IMR-90 (cell line): ENCODE measurements around the gene KLF16. TPM values are rescaled to one million over a fixed set of nuclear protein-coding genes. Genes with fewer than 3 reads are reported as not detected.
"Not testable (repeated sequence)": the region's sequence is repeated elsewhere in the genome, so short reads cannot be mapped to it uniquely, and the experiment has no call there.

Experiments used
- ATAC-seq: fragments of 200-7000 bp; cut with Tn5 transposase; 2 replicates; pipeline ENCODE4 v1.9.1; 2020; ENCODE audit warnings: low read depth, mild to moderate bottlenecking, moderate library complexity
- BruUV-seq: library from RNA; stranded (reverse); fragments of 400-500 nt; replicated peaks from 2 replicates; lab custom pipeline; 2021; lab: Mats Ljungman, UMichigan
- CTCF ChIA-PET: fragments of 300-600 bp; formaldehyde crosslinking; extraction: SDS; loops from one replicate; lab custom pipeline; 2021; ENCODE audit warnings: antibody characterized with exemption; lab: Yijun Ruan, JAX
- POLR2A ChIA-PET: fragments of 300-600 bp; sonication (Branson Sonifier 250); formaldehyde crosslinking; loops from one replicate; lab custom pipeline; 2022; ENCODE audit warnings: antibody characterized with exemption; ENCODE audit not compliant: unreplicated experiment; lab: Charles Lee
- DNase-seq: peaks from one replicate; pipeline ENCODE4 v3.0.0; 2013
- H2AFZ ChIP-seq: replicated peaks from 2 replicates; pipeline ENCODE3; 2013; ENCODE audit warnings: low read length, mild to moderate bottlenecking; ENCODE audit not compliant: poor library complexity
- H2AK5ac ChIP-seq: 2 replicates; pipeline ENCODE4 v1.6.1; 2013; ENCODE audit warnings: low read depth, low read length, inconsistent platforms
- H2AK9ac ChIP-seq: replicated peaks from 2 replicates; pipeline ENCODE3; 2013; ENCODE audit warnings: mild to moderate bottlenecking, low read depth, low read length, moderate library complexity; ENCODE audit not compliant: poor library complexity
- H2BK120ac ChIP-seq: 2 replicates; pipeline ENCODE4 v1.6.1; 2013; ENCODE audit warnings: low read depth, low read length, inconsistent platforms
- H2BK15ac ChIP-seq: 3 replicates; pipeline ENCODE4 v1.6.1; 2013; ENCODE audit warnings: low read depth, low read length, inconsistent platforms
- H2BK20ac ChIP-seq: 2 replicates; pipeline ENCODE4 v1.6.1; 2013; ENCODE audit warnings: low read depth, mild to moderate bottlenecking, inconsistent platforms, low read length, moderate library complexity
- H2BK5ac ChIP-seq: 2 replicates; pipeline ENCODE4 v1.6.1; 2013; ENCODE audit warnings: mild to moderate bottlenecking, low read depth, low read length, inconsistent platforms; ENCODE audit not compliant: poor library complexity, severe bottlenecking
- H3K14ac ChIP-seq: replicated peaks from 2 replicates; pipeline ENCODE4 v1.6.1; 2013; ENCODE audit warnings: low read depth, low read length, inconsistent platforms
- H3K18ac ChIP-seq: 2 replicates; pipeline ENCODE4 v1.6.1; 2013; ENCODE audit warnings: low read depth, low read length, control low read depth
- H3K23ac ChIP-seq: 2 replicates; pipeline ENCODE4 v1.6.1; 2013; ENCODE audit warnings: low read depth, low read length, inconsistent platforms
- H3K27ac ChIP-seq: 2 replicates; pipeline ENCODE4 v1.5.1; 2013; ENCODE audit warnings: mild to moderate bottlenecking, control low read depth, low read length; ENCODE audit not compliant: insufficient read depth
- H3K27me3 ChIP-seq: 2 replicates; pipeline ENCODE4 v1.6.1; 2013; ENCODE audit warnings: low read length; ENCODE audit not compliant: control insufficient read depth, insufficient read depth
- H3K36me3 ChIP-seq: 2 replicates; pipeline ENCODE4 v1.6.1; 2013; ENCODE audit warnings: low read length, mixed read lengths; ENCODE audit not compliant: control insufficient read depth, insufficient read depth
- H3K4ac ChIP-seq: 2 replicates; pipeline ENCODE4 v1.6.1; 2013; ENCODE audit warnings: low read depth, low read length, inconsistent platforms
- H3K4me1 ChIP-seq: 2 replicates; pipeline ENCODE4 v1.6.1; 2013; ENCODE audit warnings: low read length, mixed read lengths; ENCODE audit not compliant: control insufficient read depth, insufficient read depth
- H3K4me2 ChIP-seq: 2 replicates; pipeline ENCODE4 v1.6.1; 2013; ENCODE audit warnings: low read depth, mild to moderate bottlenecking, control low read depth, low read length, moderate library complexity
- H3K4me3 ChIP-seq: 2 replicates; pipeline ENCODE4 v1.5.1; 2013; ENCODE audit warnings: low read depth, mild to moderate bottlenecking, control low read depth, low read length, moderate library complexity; ENCODE audit not compliant: insufficient read depth
- H3K56ac ChIP-seq: 2 replicates; pipeline ENCODE4 v1.6.1; 2013; ENCODE audit warnings: low read length, inconsistent platforms; ENCODE audit not compliant: insufficient read depth; ENCODE audit errors: extremely low read depth
- H3K79me1 ChIP-seq, 2 experiments: 2 replicates each; pipeline ENCODE4 v1.6.1; 2013; ENCODE audit warnings: low read length in 2 of 2, inconsistent platforms in 1 of 2, low read depth in 1 of 2
- H3K9ac ChIP-seq: 2 replicates; pipeline ENCODE4 v1.6.1; 2013; ENCODE audit warnings: low read depth, low read length, control low read depth
- H3K9me1 ChIP-seq: 2 replicates; pipeline ENCODE4 v1.6.1; 2013; ENCODE audit warnings: low read length, inconsistent platforms; ENCODE audit not compliant: insufficient read depth
- H3K9me3 ChIP-seq: 2 replicates; pipeline ENCODE4 v1.6.1; 2013; ENCODE audit warnings: low read length; ENCODE audit not compliant: control insufficient read depth, insufficient read depth
- H4K20me1 ChIP-seq: 2 replicates; pipeline ENCODE4 v1.6.1; 2013; ENCODE audit warnings: low read length, inconsistent platforms; ENCODE audit not compliant: insufficient read depth
- H4K5ac ChIP-seq: 2 replicates; pipeline ENCODE4 v1.6.1; 2013; ENCODE audit warnings: mild to moderate bottlenecking, low read depth, low read length, control low read depth
- H4K8ac ChIP-seq, 2 experiments: 2 replicates each; pipeline ENCODE4 v1.6.1; 2013; ENCODE audit warnings: low read depth in 2 of 2, low read length in 2 of 2, control low read depth in 1 of 2, inconsistent platforms in 1 of 2
- H4K91ac ChIP-seq: 2 replicates; pipeline ENCODE4 v1.6.1; 2013; ENCODE audit warnings: low read depth, low read length, inconsistent platforms; ENCODE audit not compliant: insufficient read depth
- WGBS, 2 experiments: methylation state at CpG; one replicate each; pipeline versions ENCODE4 v1.1.5 to v1.1.7; 2013; ENCODE audit warnings: missing lambda C conversion rate in 2 of 2; ENCODE audit not compliant: insufficient read length in 1 of 2; ENCODE audit errors: extremely low coverage in 2 of 2; 5-methylcytosine and 5-hydroxymethylcytosine counted together
- dilution Hi-C: fragments of 300-500 bp; cut with HindIII; formaldehyde crosslinking; loops from one replicate; pipeline ENCODE4 v1.14.3; 2018; ENCODE audit warnings: low sequenced_read_pairs; ENCODE audit not compliant: unreplicated experiment
- in situ Hi-C: fragments of 300-500 bp; cut with MboI; formaldehyde crosslinking; loops from 3 replicates; pipeline ENCODE4 v1.14.3; 2019; ENCODE audit warnings: low sequenced_read_pairs, inconsistent platforms, mixed read lengths
- intact Hi-C: fragments of 100-400 bp; cut with micrococcal nuclease; formaldehyde crosslinking; loops from 2 replicates; pipeline ENCODE4 v1.10.0; 2022
- polyA plus RNA-seq, 3 experiments: library from polyadenylated mRNA; depleted of rRNA; stranded (reverse); fragments of >200 nt; gene quantifications; 2 replicates each; pipeline ENCODE4 v1.2.3, GENCODE V29; 2012; ENCODE audit warnings: low replicate concordance in 1 of 3
- total RNA-seq: library from RNA; depleted of rRNA; stranded (reverse); fragments of >200 nt; gene quantifications from 2 replicates; pipeline ENCODE4 v1.2.3, GENCODE V29; 2012

The KLF16 gene
- total and polyA plus RNA-seq, 2 of the 4 experiments (the other 2 are of a cell fraction), result 0.90 to 13.1 TPM

- dilution Hi-C loops, H3K56ac ChIP-seq, POLR2A ChIA-PET, H3K23ac ChIP-seq, in situ Hi-C loops, H4K91ac ChIP-seq, H3K4ac ChIP-seq, H2BK20ac ChIP-seq, BruUV-seq, H2AK9ac ChIP-seq, DNase-seq, H3K14ac ChIP-seq, H3K4me2 ChIP-seq, H3K18ac ChIP-seq, H3K27ac ChIP-seq, H2BK15ac ChIP-seq, H3K9ac ChIP-seq, ATAC-seq, H2AK5ac ChIP-seq, H4K8ac ChIP-seq, intact Hi-C loops, H2BK120ac ChIP-seq, CTCF ChIA-PET, H2AFZ ChIP-seq, H2BK5ac ChIP-seq, H3K9me3 ChIP-seq, H4K5ac ChIP-seq, H3K27me3 ChIP-seq, H3K4me3 ChIP-seq: not testable (repeated sequence)
- H3K9me1 ChIP-seq, result peaks cover 18% of the 10 kb centered on the region
- H3K79me1 ChIP-seq, result peaks cover 8 to 57% of the 10 kb centered on the region in 2 experiments
- 86% methylated on average over 1 of the region's 17 CpGs; no CpG with 5 or more reads in 1 of the 2 experiments for WGBS, 2 experiments
- peaks cover 58% of the 10 kb centered on the region for H4K20me1 ChIP-seq
- peaks cover 12% of the 10 kb centered on the region; the same call in 1 of the 2 replicates for H3K36me3 ChIP-seq
- H3K4me1 ChIP-seq, result peaks cover 30% of the 10 kb centered on the region
Observed at GRCh38 chr19:1879982-1880381, 16.6 kb upstream of the KLF16 start.

- H3K27ac ChIP-seq, H3K56ac ChIP-seq, ATAC-seq, H3K9me3 ChIP-seq, H3K14ac ChIP-seq, H2AK9ac ChIP-seq, H3K18ac ChIP-seq, H3K4me3 ChIP-seq, CTCF ChIA-PET, H2BK15ac ChIP-seq, DNase-seq, in situ Hi-C loops, H2BK20ac ChIP-seq, H3K9ac ChIP-seq, BruUV-seq, H3K4ac ChIP-seq, H4K5ac ChIP-seq, H3K27me3 ChIP-seq, H4K91ac ChIP-seq, H3K23ac ChIP-seq, H2BK120ac ChIP-seq, dilution Hi-C loops, H4K8ac ChIP-seq, H2AK5ac ChIP-seq, H2AFZ ChIP-seq, POLR2A ChIA-PET, H2BK5ac ChIP-seq, intact Hi-C loops, H3K4me2 ChIP-seq: not testable (repeated sequence)
- peaks cover 26% of the 10 kb centered on the region for H3K4me1 ChIP-seq
- 100% methylated on average over 1 of the region's 8 CpGs; no CpG with 5 or more reads in 1 of the 2 experiments for WGBS, 2 experiments
- H3K9me1 ChIP-seq, result peaks cover 13% of the 10 kb centered on the region; the same call in 1 of the 2 replicates
- peaks cover 14% of the 10 kb centered on the region; the same call in 1 of the 2 replicates for H3K36me3 ChIP-seq
- H4K20me1 ChIP-seq, result peaks cover 54% of the 10 kb centered on the region
- peaks cover 8 to 53% of the 10 kb centered on the region in 2 experiments for H3K79me1 ChIP-seq
Observed at GRCh38 chr19:1878583-1878982, 15.2 kb upstream of the KLF16 start.
